Measurements from ENCODE around the gene AQP3. TPM values are rescaled to one million over a fixed set of nuclear protein-coding genes. Genes with fewer than 3 reads are reported as not detected.

The AQP3 gene
- total and polyA plus RNA-seq, 2 of the 13 experiments (the other 11 are each of a cell fraction or from before 2014, with no cell fraction given): 1.4 to 5.5 TPM

- no peaks in the 10 kb centered on the region for H3K36me3 ChIP-seq (replicated peaks in 1 of 2; ENCODE audit: control insufficient read depth in 1 of 2, insufficient read depth in 2 of 2, low read length in 2 of 2)
- peak; percentile 55 for DNase-seq (ENCODE audit: low spot score)
- H3K27ac ChIP-seq (ENCODE audit: extremely low read length, insufficient read depth, low read length): no peak overlapping the region
- H3K9ac ChIP-seq (ENCODE audit: insufficient read depth, low read depth, low read length): no peak overlapping the region
- peaks cover 42% of the 10 kb centered on the region for H3K4me1 ChIP-seq (ENCODE audit: insufficient read depth, low read length)
- no peaks in the 10 kb centered on the region for H3K9me3 ChIP-seq (ENCODE audit: low read length)
- ATAC-seq: peak; percentile 82
- no peak overlapping the region; a peak in 1 of 6 replicates for H3K4me3 ChIP-seq (replicated peaks in 1 of 3; ENCODE audit: insufficient read depth in 1 of 3, low read depth in 2 of 3, low read length in 3 of 3)
- H3K27me3 ChIP-seq (ENCODE audit: control insufficient read depth in 1 of 2, insufficient read depth in 2 of 2, low read length in 2 of 2): peaks cover 0 to 18% of the 10 kb centered on the region in 2 experiments; a peak in 3 of 5 replicates
- no peak overlapping the region for H2AFZ ChIP-seq (ENCODE audit: low read length)
- WGBS (ENCODE audit: low lambda C conversion rate): 1% methylated on average over 4 of the region's 4 CpGs
- CTCF ChIA-PET (ENCODE audit: low intra/inter-chr PET ratio, low total read pairs): no interaction called here
- no peak for FAIRE-seq
- H3K4me2 ChIP-seq (ENCODE audit: low read depth, low read length): peak overlapping the region; percentile 46; the same call in 1 of the 2 replicates
- H4K20me1 ChIP-seq (ENCODE audit: insufficient read depth, low read length): no peaks in the 10 kb centered on the region
- no TSS peak for BruUV-seq (replicated peaks)
- no peaks in the 10 kb centered on the region for H3K79me2 ChIP-seq (ENCODE audit: insufficient read depth, low read length)
- POLR2A ChIA-PET: interaction anchor here (1.0 to 1.6 kb wide), 2 partner anchors 22 to 49 kb away, joined by 3 to 4 read pairs; partner anchors contain the start of genes AQP3 and NOL6
- in situ Hi-C loops (cut with HindIII; ENCODE audit: extremely low pct_ligation_motif_present, low pct_unique_long_range_greater_than_20kb) (no loop called here), intact Hi-C loops (cut with micrococcal nuclease; ENCODE audit: unreplicated experiment) (no loop called here)
- TF ChIP-seq ZNF781 (CRISPR knock-in tag; IDR thresholded peaks at IDR 0.05; ENCODE audit: borderline replicate concordance, not compliant biosample characterization) (no peak), FOSL2 (CRISPR knock-in tag; IDR thresholded peaks at IDR 0.05) (peak; percentile 51), HMG20A (CRISPR knock-in tag; IDR thresholded peaks at IDR 0.05; ENCODE audit: borderline replicate concordance) (peak; percentile 68; the same call in 1 of the 2 replicates), BHLHE40 (IDR thresholded peaks at IDR 0.05; ENCODE audit: low read length) (peak; percentile 66), REST (IDR thresholded peaks at IDR 0.05; ENCODE audit: borderline replicate concordance in 1 of 2, low read depth in 1 of 2, low read length in 2 of 2) (peak in 1 of 2 experiments; percentile 31; a peak in 1 of 4 replicates), AHDC1 (CRISPR knock-in tag; IDR thresholded peaks at IDR 0.05; ENCODE audit: borderline replicate concordance) (peak; percentile 52; the same call in 1 of the 2 replicates), EP300 (IDR thresholded peaks at IDR 0.05; ENCODE audit: low read depth in 2 of 2, low read length in 2 of 2) (peak in 1 of 2 experiments; percentile 61; a peak in 1 of 4 replicates), EP300 (CRISPR knock-in tag; IDR thresholded peaks at IDR 0.05; ENCODE audit: borderline replicate concordance) (no peak), ZNF160 (CRISPR knock-in tag; IDR thresholded peaks at IDR 0.05) (no peak), RXRB (CRISPR knock-in tag; IDR thresholded peaks at IDR 0.05; ENCODE audit: borderline replicate concordance) (peak; percentile 65; the same call in 1 of the 2 replicates), TBX3 (IDR thresholded peaks at IDR 0.05; ENCODE audit: borderline replicate concordance) (peak; percentile 90), ZNF841 (CRISPR knock-in tag; IDR thresholded peaks at IDR 0.05; ENCODE audit: borderline replicate concordance) (no peak), MEF2D (CRISPR knock-in tag; IDR thresholded peaks at IDR 0.05) (0 out of 2 replicates have a peak, but pooled peaks have one; percentile 18), FOSL1 (CRISPR knock-in tag; IDR thresholded peaks at IDR 0.05; ENCODE audit: borderline replicate concordance) (no peak)
Measured at GRCh38 chr9:33425128-33425533, 22.3 kb downstream of the AQP3 start.

Measured in HepG2 (cell line).